ENCODE data around the gene PLD1.

DNA sequence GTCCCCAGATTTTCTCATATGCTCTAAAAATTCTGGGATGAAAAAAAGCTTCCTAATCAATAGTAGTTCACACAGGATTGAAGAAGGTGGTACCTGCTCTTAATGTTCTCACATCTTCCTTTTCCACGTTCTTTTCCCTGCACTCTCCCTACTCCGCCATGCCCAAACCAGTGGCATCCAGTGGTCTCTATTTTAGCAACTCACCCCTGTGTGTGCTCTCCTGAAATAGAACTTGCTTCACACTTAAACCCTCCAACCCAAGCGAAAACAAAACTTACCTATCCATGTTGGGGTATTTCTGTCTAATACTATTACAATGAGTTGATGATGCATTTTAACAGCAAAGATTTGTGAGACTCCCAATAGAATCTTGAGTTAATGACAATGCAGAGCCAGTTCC lies 148.8 kb downstream of the PLD1 start:
- TF ChIP-seq, protein P1, sequence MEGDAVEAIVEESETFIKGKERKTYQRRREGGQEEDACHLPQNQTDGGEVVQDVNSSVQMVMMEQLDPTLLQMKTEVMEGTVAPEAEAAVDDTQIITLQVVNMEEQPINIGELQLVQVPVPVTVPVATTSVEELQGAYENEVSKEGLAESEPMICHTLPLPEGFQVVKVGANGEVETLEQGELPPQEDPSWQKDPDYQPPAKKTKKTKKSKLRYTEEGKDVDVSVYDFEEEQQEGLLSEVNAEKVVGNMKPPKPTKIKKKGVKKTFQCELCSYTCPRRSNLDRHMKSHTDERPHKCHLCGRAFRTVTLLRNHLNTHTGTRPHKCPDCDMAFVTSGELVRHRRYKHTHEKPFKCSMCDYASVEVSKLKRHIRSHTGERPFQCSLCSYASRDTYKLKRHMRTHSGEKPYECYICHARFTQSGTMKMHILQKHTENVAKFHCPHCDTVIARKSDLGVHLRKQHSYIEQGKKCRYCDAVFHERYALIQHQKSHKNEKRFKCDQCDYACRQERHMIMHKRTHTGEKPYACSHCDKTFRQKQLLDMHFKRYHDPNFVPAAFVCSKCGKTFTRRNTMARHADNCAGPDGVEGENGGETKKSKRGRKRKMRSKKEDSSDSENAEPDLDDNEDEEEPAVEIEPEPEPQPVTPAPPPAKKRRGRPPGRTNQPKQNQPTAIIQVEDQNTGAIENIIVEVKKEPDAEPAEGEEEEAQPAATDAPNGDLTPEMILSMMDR (IDR thresholded peaks at IDR 0.05): no peak
- TF ChIP-seq POLR2A (IDR thresholded peaks at IDR 0.05): no peak
- no peak for TF ChIP-seq EP300 (IDR thresholded peaks at IDR 0.05)

Data from tibial nerve (tissue), 4 donors.